Right atrium auricular region (tissue), 2 donors: Measurements from ENCODE around the gene MOK. TPM values are rescaled to one million over a fixed set of nuclear protein-coding genes. Genes with fewer than 3 reads are reported as not detected.
"Not testable (repeated sequence)": the region's sequence is repeated elsewhere in the genome, so short reads cannot be mapped to it uniquely, and the experiment has no call there.

Source experiments
- DNase-seq: peaks from one replicate; pipeline ENCODE4 v3.0.0-alpha.2; 2019; ENCODE audit warnings: low spot score
- H3K27ac ChIP-seq, 2 donors: fragments of 200-600 bp; sonication (generic); 1 replicate in 1 of 2; 2 replicates in 1 of 2; pipeline ENCODE4 v1.5.1; 2016 to 2019
- H3K27me3 ChIP-seq, 2 donors: fragments of 200-600 bp; sonication (generic); one replicate each; pipeline versions ENCODE4 v1.5.1 to v1.6.0; 2017 to 2019
- H3K36me3 ChIP-seq: fragments of 200-600 bp; sonication (generic); one replicate; pipeline ENCODE4 v1.5.1; 2016
- H3K4me1 ChIP-seq, 2 donors: fragments of 200-600 bp; sonication (generic); one replicate each; pipeline versions ENCODE4 v1.5.1 to v1.6.0; 2017 to 2019
- H3K4me3 ChIP-seq, 2 donors: fragments of 200-600 bp; sonication (generic); 1 replicate in 1 of 2; 2 replicates in 1 of 2; pipeline ENCODE4 v1.5.1; 2017 to 2019; ENCODE audit warnings: mild to moderate bottlenecking in 1 of 2, moderate library complexity in 1 of 2
- H3K9me3 ChIP-seq, 2 donors: fragments of 200-600 bp; sonication (generic); one replicate each; pipeline ENCODE4 v1.5.1; 2019
- total RNA-seq, 2 donors: library from RNA; depleted of rRNA; stranded (reverse); fragments of >200 nt; gene quantifications; one replicate each; pipeline ENCODE4 v1.1.0, GENCODE V29; 2016
- TF ChIP-seq, protein P1 (sequence below), 2 donors: fragments of 200-600 bp; sonication (generic); IDR thresholded peaks; one replicate each; pipeline ENCODE4 v1.5.1; 2019; ENCODE audit warnings: antibody characterized with exemption in 2 of 2

MOK gene
- total RNA-seq, 2 donors from 2014 or later, result 10.1 to 22.9 TPM

DNA sequence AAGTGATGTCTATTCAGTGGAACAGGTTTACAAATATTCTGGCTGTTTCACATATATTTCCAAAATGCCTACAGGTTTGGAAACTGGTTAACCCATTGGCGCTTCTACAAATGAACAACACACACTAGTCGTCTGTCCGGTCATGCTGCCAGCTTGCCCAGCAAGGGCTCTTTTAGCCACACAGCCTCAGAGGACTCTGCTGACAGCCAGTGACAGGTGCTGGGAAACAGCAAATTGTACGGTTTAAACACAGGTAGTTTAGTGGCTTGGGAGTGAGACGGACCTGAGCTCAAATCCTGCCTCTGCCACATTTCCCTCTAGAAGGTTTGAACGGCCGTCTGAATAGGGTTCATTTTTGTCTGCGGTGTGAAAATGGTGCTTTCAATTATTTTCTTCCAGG lies 53.8 kb downstream of the MOK start:
- Histone ChIP-seq H3K9me3 (no peaks in the 10 kb centered on the region), H3K27ac (no peak overlapping the region), H3K4me3 (no peak overlapping the region), H3K27me3 (no peaks in the 10 kb centered on the region), H3K4me1 (peaks cover 0 to 3% of the 10 kb centered on the region in 2 donors), H3K36me3 (no peaks in the 10 kb centered on the region)
- TF ChIP-seq, protein P1, sequence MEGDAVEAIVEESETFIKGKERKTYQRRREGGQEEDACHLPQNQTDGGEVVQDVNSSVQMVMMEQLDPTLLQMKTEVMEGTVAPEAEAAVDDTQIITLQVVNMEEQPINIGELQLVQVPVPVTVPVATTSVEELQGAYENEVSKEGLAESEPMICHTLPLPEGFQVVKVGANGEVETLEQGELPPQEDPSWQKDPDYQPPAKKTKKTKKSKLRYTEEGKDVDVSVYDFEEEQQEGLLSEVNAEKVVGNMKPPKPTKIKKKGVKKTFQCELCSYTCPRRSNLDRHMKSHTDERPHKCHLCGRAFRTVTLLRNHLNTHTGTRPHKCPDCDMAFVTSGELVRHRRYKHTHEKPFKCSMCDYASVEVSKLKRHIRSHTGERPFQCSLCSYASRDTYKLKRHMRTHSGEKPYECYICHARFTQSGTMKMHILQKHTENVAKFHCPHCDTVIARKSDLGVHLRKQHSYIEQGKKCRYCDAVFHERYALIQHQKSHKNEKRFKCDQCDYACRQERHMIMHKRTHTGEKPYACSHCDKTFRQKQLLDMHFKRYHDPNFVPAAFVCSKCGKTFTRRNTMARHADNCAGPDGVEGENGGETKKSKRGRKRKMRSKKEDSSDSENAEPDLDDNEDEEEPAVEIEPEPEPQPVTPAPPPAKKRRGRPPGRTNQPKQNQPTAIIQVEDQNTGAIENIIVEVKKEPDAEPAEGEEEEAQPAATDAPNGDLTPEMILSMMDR (IDR thresholded peaks at IDR 0.05), result no peak
- no peak for DNase-seq

DNA sequence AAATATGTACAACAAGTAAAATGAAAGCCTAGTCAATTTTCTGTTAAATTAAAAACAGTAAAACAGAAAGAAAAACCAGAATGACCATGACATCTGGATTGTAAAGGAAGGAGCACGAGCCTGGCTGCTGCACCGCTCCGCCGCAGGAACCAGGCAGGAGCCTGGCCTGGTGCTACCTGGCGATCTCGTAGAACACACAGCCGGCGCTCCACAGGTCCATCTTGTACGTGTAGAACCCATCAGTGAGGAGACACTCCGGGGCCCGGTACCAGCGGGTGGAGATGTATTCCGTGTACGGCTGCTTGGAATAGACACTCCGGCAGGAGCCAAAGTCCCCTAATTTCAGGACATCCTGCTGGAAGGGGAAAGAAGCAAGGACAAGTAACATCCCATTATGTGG lies 54.3 kb downstream of the MOK start:
- H3K4me1 ChIP-seq, result peaks cover 0 to 3% of the 10 kb centered on the region in 2 donors
- TF ChIP-seq, protein P1 (IDR thresholded peaks at IDR 0.05), result no peak
- H3K27me3 ChIP-seq, result no peaks in the 10 kb centered on the region
- no peaks in the 10 kb centered on the region for H3K36me3 ChIP-seq
- H3K9me3 ChIP-seq, result no peaks in the 10 kb centered on the region
- H3K27ac ChIP-seq, result no peak overlapping the region
- DNase-seq, result no peak
- H3K4me3 ChIP-seq, result no peak overlapping the region

DNA sequence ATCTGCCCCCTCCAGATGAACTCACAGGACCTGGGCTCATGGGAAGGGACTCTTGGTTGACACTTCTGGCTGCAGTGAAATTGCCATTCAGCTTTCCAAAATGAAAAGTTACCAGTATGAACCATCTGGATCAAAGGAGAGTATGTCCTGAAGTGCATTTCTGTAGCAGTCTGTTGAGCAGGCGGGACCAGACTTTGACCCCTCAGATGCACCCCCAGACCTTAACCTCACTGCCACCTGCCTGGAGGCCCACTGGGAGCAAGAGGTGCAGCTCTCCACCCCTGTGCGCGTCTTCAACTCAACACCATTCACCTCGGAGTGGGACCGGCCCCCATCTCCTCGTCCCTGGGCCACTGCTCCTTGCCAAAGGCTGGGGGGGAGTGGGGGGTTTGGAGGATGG lies 55.0 kb downstream of the MOK start:
- Histone ChIP-seq H3K27ac (no peak overlapping the region), H3K4me1 (peaks cover 0 to 3% of the 10 kb centered on the region in 2 donors), H3K27me3 (no peaks in the 10 kb centered on the region), H3K4me3 (no peak overlapping the region), H3K36me3 (no peaks in the 10 kb centered on the region), H3K9me3 (no peaks in the 10 kb centered on the region)
- TF ChIP-seq, protein P1 (IDR thresholded peaks at IDR 0.05), result no peak
- DNase-seq, result no peak

DNA sequence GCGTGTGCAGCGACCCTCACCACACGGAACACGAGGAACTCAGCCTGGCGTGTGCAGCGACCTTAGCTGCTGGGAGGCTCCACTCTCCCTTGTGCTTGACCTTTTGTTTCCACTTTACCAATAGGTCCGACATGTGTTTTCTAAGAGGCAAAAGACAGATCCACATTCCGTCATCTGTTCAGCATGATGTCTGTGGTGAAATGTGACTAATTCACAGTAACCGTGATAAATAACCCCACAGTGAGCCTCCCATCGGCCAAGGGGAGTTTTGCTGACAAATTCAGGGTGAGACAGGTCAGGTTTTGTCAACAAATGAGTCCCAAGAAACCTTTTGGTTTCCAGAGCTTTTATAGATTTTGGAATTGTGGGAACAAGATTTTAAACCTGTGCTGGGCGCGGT lies 55.9 kb downstream of the MOK start:
- Histone ChIP-seq H3K27ac (no peak overlapping the region), H3K27me3 (no peaks in the 10 kb centered on the region), H3K9me3 (no peaks in the 10 kb centered on the region), H3K4me1 (peaks cover 0 to 3% of the 10 kb centered on the region in 2 donors), H3K4me3 (no peak overlapping the region), H3K36me3 (no peaks in the 10 kb centered on the region)
- DNase-seq, result no peak
- TF ChIP-seq, protein P1 (IDR thresholded peaks at IDR 0.05), result no peak

DNA sequence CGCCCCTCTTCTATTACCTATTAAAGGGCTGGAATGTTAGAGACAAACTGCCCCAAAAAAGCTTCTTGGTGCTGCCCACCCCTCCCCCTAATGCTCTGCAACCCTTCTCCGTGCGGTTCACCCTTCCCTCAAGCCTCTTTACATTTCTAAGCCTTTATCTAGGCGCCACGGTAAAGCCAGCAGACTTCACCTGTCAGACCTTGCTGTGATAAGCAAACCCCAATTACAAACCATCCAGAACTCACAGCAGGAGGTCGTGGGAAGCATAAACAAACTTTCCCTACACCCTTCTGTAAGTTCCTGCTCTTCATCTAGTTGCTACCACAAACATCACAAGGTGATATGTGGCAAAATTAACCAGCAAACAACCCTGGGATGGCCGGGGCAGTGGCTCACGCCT lies 56.8 kb downstream of the MOK start:
- Histone ChIP-seq H3K36me3 (no peaks in the 10 kb centered on the region), H3K9me3 (no peaks in the 10 kb centered on the region), H3K27me3 (no peaks in the 10 kb centered on the region), H3K27ac (no peak overlapping the region), H3K4me1 (no peaks in the 10 kb centered on the region), H3K4me3 (no peak overlapping the region)
- TF ChIP-seq, protein P1 (IDR thresholded peaks at IDR 0.05), result no peak
- no peak for DNase-seq

DNA sequence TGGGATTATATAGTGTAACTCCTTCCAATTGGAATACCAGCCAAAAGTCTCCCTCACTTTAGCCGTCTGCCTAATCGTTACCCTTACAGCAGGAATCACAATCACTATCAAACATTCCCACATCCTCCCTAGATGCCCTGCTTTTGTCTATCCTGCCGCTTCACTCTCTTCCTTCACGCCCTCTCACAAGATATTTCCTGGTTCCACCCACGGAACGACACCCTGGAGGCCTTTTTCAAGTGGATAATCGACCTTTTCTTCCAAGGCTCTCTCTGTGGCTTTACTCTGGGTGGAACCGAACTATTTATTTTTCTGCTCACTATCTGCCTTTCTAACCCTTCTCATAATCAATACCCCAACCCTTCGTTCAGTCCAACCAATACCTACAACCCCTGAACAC lies 58.9 kb downstream of the MOK start:
- Histone ChIP-seq H3K36me3 (no peaks in the 10 kb centered on the region), H3K9me3 (no peaks in the 10 kb centered on the region), H3K27ac (no peak overlapping the region), H3K4me1 (no peaks in the 10 kb centered on the region), H3K4me3 (no peak overlapping the region), H3K27me3 (no peaks in the 10 kb centered on the region)
- no peak for DNase-seq
- TF ChIP-seq, protein P1 (IDR thresholded peaks at IDR 0.05), result no peak

DNA sequence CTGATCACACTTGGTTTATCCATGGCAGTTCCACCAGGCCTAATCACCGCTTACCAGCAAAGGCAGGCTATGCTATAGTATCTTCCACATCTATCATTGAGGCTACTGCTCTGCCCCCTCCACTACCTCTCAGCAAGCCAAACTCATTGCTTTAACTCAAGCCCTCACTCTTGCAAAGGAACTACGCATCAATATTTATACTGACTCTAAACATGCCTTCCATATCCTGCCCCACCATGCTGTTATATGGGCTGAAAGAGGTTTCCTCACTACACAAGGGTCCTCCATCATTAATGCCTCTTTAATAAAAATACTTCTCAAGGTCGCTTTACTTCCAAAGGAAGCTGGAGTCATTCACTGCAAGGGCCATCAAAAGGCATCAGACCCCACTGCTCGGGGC lies 61.2 kb downstream of the MOK start:
- not testable (repeated sequence) for H3K4me3 ChIP-seq, H3K4me1 ChIP-seq, DNase-seq, H3K27ac ChIP-seq, H3K27me3 ChIP-seq, H3K36me3 ChIP-seq, H3K9me3 ChIP-seq
